Measurements from ENCODE around the gene GJD4. TPM values are rescaled to one million over a fixed set of nuclear protein-coding genes. Genes with fewer than 3 reads are reported as not detected.
A peak's percentile ranks its signal among the peaks of the same experiment; 100 is the strongest.

The GJD4 gene
- total RNA-seq, 1 donor from 2014 or later = not detected

DNA sequence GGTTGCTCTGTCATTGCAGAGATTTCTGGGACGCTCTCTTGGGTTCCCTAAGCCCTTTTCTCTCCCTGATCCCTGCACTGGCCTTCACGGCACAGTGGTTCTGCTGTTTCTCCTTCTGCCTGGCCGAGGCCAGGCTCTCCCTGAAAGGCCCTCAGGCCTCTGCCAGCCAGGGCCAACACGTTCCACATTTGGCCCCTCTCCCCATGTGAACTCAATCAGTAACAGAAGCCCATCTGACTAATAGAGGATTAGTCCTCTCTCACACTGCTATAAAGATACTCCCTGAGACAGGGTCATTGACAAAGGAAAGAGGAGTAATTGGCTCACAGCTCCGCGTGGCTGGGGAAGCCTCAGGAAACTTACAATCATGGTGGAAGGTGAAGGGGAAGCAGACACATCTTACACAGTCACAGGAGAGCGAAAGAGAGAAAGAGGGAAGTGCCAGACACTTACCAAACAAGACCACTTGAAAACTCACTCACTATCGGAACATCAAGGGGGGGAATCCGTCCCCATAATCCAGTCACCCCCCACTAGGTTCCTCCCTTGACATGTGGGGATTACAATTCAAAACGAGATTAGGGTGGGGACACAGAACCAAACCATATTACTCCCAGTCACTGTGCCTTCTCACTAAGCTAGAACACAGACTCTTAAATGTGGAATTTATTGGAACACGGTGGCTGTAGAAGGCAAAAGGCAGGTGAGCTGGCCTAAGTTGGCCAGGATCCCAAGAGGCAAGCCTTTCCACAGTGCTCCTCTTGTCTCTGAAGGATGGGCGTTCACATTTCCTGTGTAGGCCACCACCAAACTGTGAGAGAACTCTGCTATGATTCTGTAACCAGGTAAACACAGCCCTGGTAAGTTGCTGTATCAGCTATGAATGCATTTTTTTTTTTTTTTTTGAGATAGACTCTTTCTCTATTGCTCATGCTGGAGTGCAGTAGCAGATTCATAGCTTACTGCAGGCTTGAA, 28.2 kb downstream of the GJD4 start:
- no peak overlapping the region for H3K27ac Mint-ChIP-seq (ENCODE audit: unreplicated experiment)
- no peaks in the 10 kb centered on the region for H3K9me3 Mint-ChIP-seq
- H3K27me3 Mint-ChIP-seq (ENCODE audit: low read depth) = peaks cover 28% of the 10 kb centered on the region
- no peak for TF ChIP-seq CTCF (conservative IDR thresholded peaks at IDR 0.05)
- H3K36me3 Mint-ChIP-seq (ENCODE audit: low read depth) = no peaks in the 10 kb centered on the region
- H3K4me3 Mint-ChIP-seq = no peak overlapping the region
- peaks cover 33% of the 10 kb centered on the region for H3K4me1 Mint-ChIP-seq
- DNase-seq (ENCODE audit: low read depth, low spot score) = no peak

DNA sequence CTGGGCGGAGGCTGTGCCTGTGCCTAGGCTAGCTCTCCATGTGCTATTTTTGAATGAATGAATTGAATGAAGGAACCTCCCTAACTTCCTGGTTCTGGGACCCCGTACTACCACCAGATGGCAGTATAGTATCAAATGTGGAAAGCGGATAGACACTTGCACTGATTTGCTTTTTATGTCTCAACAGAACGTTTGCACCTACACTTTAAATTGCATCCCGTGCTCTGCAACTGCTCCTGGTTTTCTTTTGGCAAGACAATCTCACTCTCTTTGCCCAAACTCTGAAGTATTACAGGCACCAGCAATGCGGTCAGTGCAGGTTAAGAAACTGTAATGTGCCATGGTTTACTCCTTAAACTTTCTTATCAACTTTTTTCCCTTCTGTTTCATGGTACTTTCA, 30.4 kb downstream of the GJD4 start:
- Mint-ChIP-seq H3K27ac (ENCODE audit: unreplicated experiment) (no peak overlapping the region), H3K27me3 (ENCODE audit: low read depth) (peaks cover 46% of the 10 kb centered on the region), H3K4me3 (peak overlapping the region; percentile 28)

GRCh38 chr10:35636956-35637355, 31.8 kb downstream of the GJD4 start:
- H3K27ac Mint-ChIP-seq (ENCODE audit: unreplicated experiment) = no peak overlapping the region
- H3K4me1 Mint-ChIP-seq = peaks cover 36% of the 10 kb centered on the region
- peak overlapping the region; percentile 45 for H3K4me3 Mint-ChIP-seq
- H3K36me3 Mint-ChIP-seq (ENCODE audit: low read depth) = no peaks in the 10 kb centered on the region
- H3K27me3 Mint-ChIP-seq (ENCODE audit: low read depth) = peaks cover 51% of the 10 kb centered on the region
- H3K9me3 Mint-ChIP-seq = no peaks in the 10 kb centered on the region
- TF ChIP-seq CTCF (conservative IDR thresholded peaks at IDR 0.05) = no peak
- no peak for DNase-seq (ENCODE audit: low read depth, low spot score)

More for the DNA sequence above, 30.4 kb downstream of the GJD4 start:
- peak; percentile 50 for DNase-seq (ENCODE audit: low read depth, low spot score)
- peak; percentile 95 for TF ChIP-seq CTCF (conservative IDR thresholded peaks at IDR 0.05)
- Mint-ChIP-seq H3K9me3 (no peaks in the 10 kb centered on the region), H3K4me1 (peaks cover 36% of the 10 kb centered on the region), H3K36me3 (ENCODE audit: low read depth) (no peaks in the 10 kb centered on the region)

GRCh38 chr10:35637462-35637861, 32.3 kb downstream of the GJD4 start:
- Mint-ChIP-seq H3K4me1 (peaks cover 40% of the 10 kb centered on the region), H3K27me3 (ENCODE audit: low read depth) (peaks cover 55% of the 10 kb centered on the region), H3K4me3 (peak overlapping the region; percentile 45), H3K27ac (ENCODE audit: unreplicated experiment) (no peak overlapping the region), H3K36me3 (ENCODE audit: low read depth) (no peaks in the 10 kb centered on the region), H3K9me3 (no peaks in the 10 kb centered on the region)
- no peak for DNase-seq (ENCODE audit: low read depth, low spot score)
- TF ChIP-seq CTCF (conservative IDR thresholded peaks at IDR 0.05) = no peak

GRCh38 chr10:35638101-35638500, 33.0 kb downstream of the GJD4 start:
- no peak for DNase-seq (ENCODE audit: low read depth, low spot score)
- peak overlapping the region; percentile 45 for H3K4me3 Mint-ChIP-seq
- peaks cover 39% of the 10 kb centered on the region for H3K4me1 Mint-ChIP-seq
- no peaks in the 10 kb centered on the region for H3K9me3 Mint-ChIP-seq
- TF ChIP-seq CTCF (conservative IDR thresholded peaks at IDR 0.05) = no peak
- no peak overlapping the region for H3K27ac Mint-ChIP-seq (ENCODE audit: unreplicated experiment)
- H3K36me3 Mint-ChIP-seq (ENCODE audit: low read depth) = no peaks in the 10 kb centered on the region
- peaks cover 61% of the 10 kb centered on the region for H3K27me3 Mint-ChIP-seq (ENCODE audit: low read depth)
